HEK293T (cell line): Measurements from ENCODE around the gene C1orf174.

ENCODE experiments used
- ARNT ChIP-seq: fragments of 450-650 bp; IDR thresholded peaks from 2 replicates; pipeline ENCODE4 v1.6.1; 2017; ENCODE audit warnings: mild to moderate bottlenecking
- BHLHE40 ChIP-seq: fragments of 450-650 bp; IDR thresholded peaks from 2 replicates; pipeline ENCODE4 v1.6.1; 2016; ENCODE audit warnings: mild to moderate bottlenecking, moderate library complexity, borderline replicate concordance
- FOXA1 ChIP-seq: fragments of 450-650 bp; IDR thresholded peaks from 2 replicates; pipeline ENCODE4 v1.6.1; 2016; ENCODE audit warnings: mild to moderate bottlenecking
- FOXK2 ChIP-seq: fragments of 450-650 bp; IDR thresholded peaks from 2 replicates; pipeline ENCODE4 v1.6.1; 2016; ENCODE audit warnings: mild to moderate bottlenecking
- FOXM1 ChIP-seq: fragments of 450-650 bp; IDR thresholded peaks from 2 replicates; pipeline ENCODE4 v1.6.1; 2017; ENCODE audit warnings: mild to moderate bottlenecking, borderline replicate concordance
- HDGF ChIP-seq: fragments of 450-650 bp; IDR thresholded peaks from 2 replicates; pipeline ENCODE4 v1.6.1; 2017; ENCODE audit warnings: antibody characterized with exemption, borderline replicate concordance
- LEF1 ChIP-seq: fragments of 450-650 bp; IDR thresholded peaks from 2 replicates; pipeline ENCODE4 v1.6.1; 2017; ENCODE audit warnings: mild to moderate bottlenecking, borderline replicate concordance
- NFRKB ChIP-seq: fragments of 450-650 bp; IDR thresholded peaks from 2 replicates; pipeline ENCODE4 v1.6.1; 2016; ENCODE audit warnings: mild to moderate bottlenecking, moderate library complexity
- PKNOX1 ChIP-seq: fragments of 450-650 bp; IDR thresholded peaks from 2 replicates; pipeline ENCODE4 v1.6.1; 2016
- SP1 ChIP-seq: fragments of 450-650 bp; IDR thresholded peaks from 2 replicates; pipeline ENCODE4 v1.6.1; 2017
- SUZ12 ChIP-seq: fragments of 450-650 bp; IDR thresholded peaks from 2 replicates; pipeline ENCODE4 v1.6.1; 2016; ENCODE audit warnings: mild to moderate bottlenecking
- TARDBP ChIP-seq: fragments of 450-650 bp; IDR thresholded peaks from 2 replicates; pipeline ENCODE4 v1.6.1; 2016
- ZNF384 ChIP-seq: fragments of 450-650 bp; IDR thresholded peaks from 2 replicates; pipeline ENCODE4 v1.6.1; 2016

GRCh38 chr1:3929126-3929525, 29.1 kb upstream of the C1orf174 start:
- TF ChIP-seq SUZ12 (no peak), FOXK2 (no peak), SP1 (no peak), FOXM1 (no peak), ARNT (no peak), BHLHE40 (no peak), HDGF (no peak), FOXA1 (no peak), NFRKB (no peak), PKNOX1 (no peak), LEF1 (no peak), TARDBP (no peak), ZNF384 (no peak)
